HL-60 (cell line): ENCODE data around the gene NDUFB2.

Source experiments
- DNase-seq, 2 experiments: peaks; one replicate each; pipeline ENCODE4 v3.0.0-alpha.2; 2010 to 2020; ENCODE audit warnings: low read depth in 1 of 2, low spot score in 1 of 2
- H3K27ac ChIP-seq: fragments of 250-450 bp; sonication (Bioruptor Pico); replicated peaks from 2 replicates; pipeline ENCODE4 v1.5.1; 2020; ENCODE audit warnings: mild to moderate bottlenecking, moderate library complexity
- H3K27me3 ChIP-seq: fragments of 250-450 bp; sonication (Bioruptor Pico); 2 replicates; pipeline ENCODE4 v1.5.1; 2021; ENCODE audit warnings: mild to moderate bottlenecking, moderate library complexity; ENCODE audit not compliant: insufficient read depth, poor library complexity, severe bottlenecking
- H3K4me3 ChIP-seq: replicated peaks from 2 replicates; pipeline ENCODE4 v1.5.1; 2011; ENCODE audit warnings: mild to moderate bottlenecking, control low read depth, low read length; ENCODE audit not compliant: insufficient read depth
- GABPA ChIP-seq: IDR thresholded peaks from 2 replicates; pipeline ENCODE4 v1.6.1; 2012; ENCODE audit warnings: low read depth
- POLR2AphosphoS5 ChIP-seq: IDR thresholded peaks from 2 replicates; pipeline ENCODE4 v1.6.1; 2012; ENCODE audit warnings: low read depth
- SPI1 ChIP-seq: IDR thresholded peaks from 2 replicates; pipeline ENCODE4 v1.6.1; 2012; ENCODE audit warnings: low read depth, mild to moderate bottlenecking, borderline replicate concordance
- TF ChIP-seq, protein P1 (sequence below): IDR thresholded peaks from one replicate; pipeline ENCODE4 v1.5.1; 2011; ENCODE audit warnings: low read length, control low read depth, inconsistent platforms; ENCODE audit not compliant: insufficient read depth
- TF ChIP-seq, protein P2 (sequence below): IDR thresholded peaks from 2 replicates; pipeline ENCODE4 v1.6.1; 2012; ENCODE audit warnings: low read depth; ENCODE audit not compliant: insufficient replicate concordance

The NDUFB2 gene

DNA sequence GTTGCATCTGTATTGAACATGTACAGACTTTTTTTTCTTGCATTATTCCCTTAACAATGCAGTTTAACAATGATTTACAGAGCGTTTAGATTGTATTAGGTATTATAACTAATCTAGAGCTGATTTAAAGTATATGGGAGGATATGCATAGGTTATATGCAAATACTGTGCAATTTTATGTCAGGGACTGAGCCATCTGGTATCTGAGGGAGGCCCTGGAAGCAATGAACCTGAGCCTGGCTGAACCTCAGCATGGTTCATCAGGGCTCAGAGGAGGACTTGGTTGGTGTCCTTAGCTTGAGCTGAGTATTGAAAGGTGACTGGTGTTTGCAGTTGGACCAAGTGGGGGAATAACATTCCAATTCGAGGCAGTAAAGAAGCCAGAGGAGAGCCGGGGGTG is 19.0 kb upstream of the NDUFB2 start:
- Histone ChIP-seq H3K27ac (no peak overlapping the region), H3K27me3 (no peaks in the 10 kb centered on the region), H3K4me3 (no peak overlapping the region)
- DNase-seq, result no peak
- TF ChIP-seq GABPA (no peak), POLR2AphosphoS5 (no peak), SPI1 (no peak)
- TF ChIP-seq, protein P1, sequence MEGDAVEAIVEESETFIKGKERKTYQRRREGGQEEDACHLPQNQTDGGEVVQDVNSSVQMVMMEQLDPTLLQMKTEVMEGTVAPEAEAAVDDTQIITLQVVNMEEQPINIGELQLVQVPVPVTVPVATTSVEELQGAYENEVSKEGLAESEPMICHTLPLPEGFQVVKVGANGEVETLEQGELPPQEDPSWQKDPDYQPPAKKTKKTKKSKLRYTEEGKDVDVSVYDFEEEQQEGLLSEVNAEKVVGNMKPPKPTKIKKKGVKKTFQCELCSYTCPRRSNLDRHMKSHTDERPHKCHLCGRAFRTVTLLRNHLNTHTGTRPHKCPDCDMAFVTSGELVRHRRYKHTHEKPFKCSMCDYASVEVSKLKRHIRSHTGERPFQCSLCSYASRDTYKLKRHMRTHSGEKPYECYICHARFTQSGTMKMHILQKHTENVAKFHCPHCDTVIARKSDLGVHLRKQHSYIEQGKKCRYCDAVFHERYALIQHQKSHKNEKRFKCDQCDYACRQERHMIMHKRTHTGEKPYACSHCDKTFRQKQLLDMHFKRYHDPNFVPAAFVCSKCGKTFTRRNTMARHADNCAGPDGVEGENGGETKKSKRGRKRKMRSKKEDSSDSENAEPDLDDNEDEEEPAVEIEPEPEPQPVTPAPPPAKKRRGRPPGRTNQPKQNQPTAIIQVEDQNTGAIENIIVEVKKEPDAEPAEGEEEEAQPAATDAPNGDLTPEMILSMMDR, result no peak
- TF ChIP-seq, protein P2, sequence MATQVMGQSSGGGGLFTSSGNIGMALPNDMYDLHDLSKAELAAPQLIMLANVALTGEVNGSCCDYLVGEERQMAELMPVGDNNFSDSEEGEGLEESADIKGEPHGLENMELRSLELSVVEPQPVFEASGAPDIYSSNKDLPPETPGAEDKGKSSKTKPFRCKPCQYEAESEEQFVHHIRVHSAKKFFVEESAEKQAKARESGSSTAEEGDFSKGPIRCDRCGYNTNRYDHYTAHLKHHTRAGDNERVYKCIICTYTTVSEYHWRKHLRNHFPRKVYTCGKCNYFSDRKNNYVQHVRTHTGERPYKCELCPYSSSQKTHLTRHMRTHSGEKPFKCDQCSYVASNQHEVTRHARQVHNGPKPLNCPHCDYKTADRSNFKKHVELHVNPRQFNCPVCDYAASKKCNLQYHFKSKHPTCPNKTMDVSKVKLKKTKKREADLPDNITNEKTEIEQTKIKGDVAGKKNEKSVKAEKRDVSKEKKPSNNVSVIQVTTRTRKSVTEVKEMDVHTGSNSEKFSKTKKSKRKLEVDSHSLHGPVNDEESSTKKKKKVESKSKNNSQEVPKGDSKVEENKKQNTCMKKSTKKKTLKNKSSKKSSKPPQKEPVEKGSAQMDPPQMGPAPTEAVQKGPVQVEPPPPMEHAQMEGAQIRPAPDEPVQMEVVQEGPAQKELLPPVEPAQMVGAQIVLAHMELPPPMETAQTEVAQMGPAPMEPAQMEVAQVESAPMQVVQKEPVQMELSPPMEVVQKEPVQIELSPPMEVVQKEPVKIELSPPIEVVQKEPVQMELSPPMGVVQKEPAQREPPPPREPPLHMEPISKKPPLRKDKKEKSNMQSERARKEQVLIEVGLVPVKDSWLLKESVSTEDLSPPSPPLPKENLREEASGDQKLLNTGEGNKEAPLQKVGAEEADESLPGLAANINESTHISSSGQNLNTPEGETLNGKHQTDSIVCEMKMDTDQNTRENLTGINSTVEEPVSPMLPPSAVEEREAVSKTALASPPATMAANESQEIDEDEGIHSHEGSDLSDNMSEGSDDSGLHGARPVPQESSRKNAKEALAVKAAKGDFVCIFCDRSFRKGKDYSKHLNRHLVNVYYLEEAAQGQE, result no peak

DNA sequence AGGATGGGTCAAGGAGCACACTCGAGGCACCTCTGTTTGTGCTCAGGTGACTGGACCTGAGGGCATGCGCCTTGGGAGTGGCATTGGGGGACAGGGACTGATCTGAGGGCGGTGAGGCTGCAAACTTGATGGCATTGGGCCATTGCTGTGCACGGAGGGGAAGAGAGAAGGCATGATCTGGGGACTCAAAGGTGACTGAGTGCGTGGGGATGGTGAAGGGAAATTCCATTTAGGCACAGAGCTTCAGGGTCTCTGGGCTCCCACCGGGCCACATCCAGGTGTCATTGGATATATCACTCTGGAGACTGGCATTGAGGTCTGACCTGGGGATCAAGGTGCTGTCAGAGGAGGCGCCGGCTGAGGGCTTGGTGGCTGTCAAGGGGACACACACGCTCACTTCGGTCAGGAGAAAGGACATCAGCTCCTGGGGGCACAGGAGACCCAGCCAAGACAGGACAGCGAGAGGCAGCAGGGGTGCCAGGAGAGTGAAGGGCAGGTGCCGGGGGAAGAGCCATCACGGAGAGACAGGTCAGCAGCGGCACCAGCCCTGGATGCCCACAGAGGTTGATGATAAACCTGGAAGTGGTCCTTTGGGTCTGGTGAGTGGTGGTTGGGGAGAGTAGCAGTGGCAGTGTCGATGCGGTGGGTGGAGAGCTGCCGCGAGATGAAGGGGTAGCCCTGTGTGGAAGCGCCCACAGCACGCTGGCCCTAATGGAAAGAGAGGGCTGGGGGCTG is 18.3 kb upstream of the NDUFB2 start:
- H3K27me3 ChIP-seq, result no peaks in the 10 kb centered on the region
- no peak for DNase-seq
- no peak overlapping the region for H3K4me3 ChIP-seq
- TF ChIP-seq, protein P1, result no peak
- TF ChIP-seq POLR2AphosphoS5, result no peak
- no peak for TF ChIP-seq GABPA
- no peak for TF ChIP-seq SPI1
- no peak overlapping the region for H3K27ac ChIP-seq

DNA sequence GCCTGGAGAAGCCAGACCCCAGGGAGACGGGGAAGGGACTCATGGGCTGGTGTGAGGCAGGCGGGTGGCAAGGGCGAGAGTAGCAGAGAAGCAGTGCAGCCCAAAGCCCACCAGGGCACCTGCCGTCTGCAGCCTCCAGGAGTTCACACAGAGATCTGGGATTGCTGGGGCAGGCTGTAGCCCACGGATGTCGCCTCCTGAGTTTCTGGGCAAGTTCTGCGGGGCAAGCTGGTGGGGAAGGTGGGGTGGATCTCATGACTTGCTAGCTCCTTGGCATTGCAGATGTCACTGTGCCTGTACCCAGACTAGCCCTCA is 17.7 kb upstream of the NDUFB2 start:
- TF ChIP-seq GABPA, result no peak
- TF ChIP-seq POLR2AphosphoS5, result no peak
- TF ChIP-seq SPI1, result no peak
- TF ChIP-seq, protein P2, result no peak
- TF ChIP-seq, protein P1, result no peak
- Histone ChIP-seq H3K27ac (no peak overlapping the region), H3K27me3 (no peaks in the 10 kb centered on the region), H3K4me3 (no peak overlapping the region)
- DNase-seq, result no peak

DNA sequence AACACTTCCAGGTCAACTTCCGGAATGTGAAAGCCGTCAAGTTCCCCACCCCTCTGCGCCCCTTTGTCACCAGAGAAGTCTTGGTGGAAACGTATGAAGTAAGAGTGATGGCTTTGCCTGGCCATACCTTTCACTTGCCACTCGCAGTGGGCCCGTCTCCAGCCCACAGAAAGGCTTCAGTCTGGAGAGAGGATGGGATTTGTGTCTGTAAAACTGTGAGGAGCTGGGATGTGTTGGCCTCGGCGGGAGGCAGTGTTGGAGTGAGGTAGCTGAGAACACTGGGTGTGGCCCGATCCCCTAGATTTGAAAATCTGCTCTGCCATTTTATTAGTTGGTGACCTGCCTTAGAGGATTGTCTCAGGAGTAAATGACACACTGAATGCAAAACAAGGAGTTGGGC is 17.3 kb upstream of the NDUFB2 start:
- H3K27me3 ChIP-seq, result no peaks in the 10 kb centered on the region
- DNase-seq, result no peak
- H3K4me3 ChIP-seq, result no peak overlapping the region
- no peak overlapping the region for H3K27ac ChIP-seq
- TF ChIP-seq SPI1, result no peak
- TF ChIP-seq, protein P1, result no peak
- TF ChIP-seq, protein P2, result no peak
- TF ChIP-seq POLR2AphosphoS5, result no peak
- no peak for TF ChIP-seq GABPA
